ENCODE data around the gene SLC10A7.

DNA sequence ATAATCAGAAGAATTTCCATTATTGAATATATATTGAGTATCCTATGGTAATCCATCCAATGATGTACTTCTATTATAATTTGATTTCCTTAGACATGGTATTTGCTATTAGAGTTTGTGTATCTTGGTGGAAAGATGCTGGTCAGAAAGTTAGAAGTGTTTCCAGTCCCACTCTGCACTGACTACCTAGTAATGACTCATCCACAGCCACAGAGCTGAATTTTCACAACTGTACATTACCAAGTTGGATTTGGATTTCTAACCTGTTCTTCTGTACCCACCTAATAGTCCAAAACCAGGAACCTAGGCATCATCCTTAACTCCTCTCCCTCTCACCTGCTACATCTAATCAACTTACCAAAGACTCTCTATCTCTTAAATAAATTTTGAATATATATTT lies 162.0 kb downstream of the SLC10A7 start:
- no peak for TF ChIP-seq CTCF (IDR thresholded peaks at IDR 0.05)
- TF ChIP-seq POLR2A (IDR thresholded peaks at IDR 0.05), result no peak
